Measurements from ENCODE around the gene PITPNM3. TPM values are rescaled to one million over a fixed set of nuclear protein-coding genes. Genes with fewer than 3 reads are reported as not detected.

Gene PITPNM3
- total RNA-seq, 2 donors from 2014 or later: 1.3 to 3.4 TPM

GRCh38 chr17:6568184-6568758 is 11.9 kb upstream of the PITPNM3 start:
- H3K36me3 ChIP-seq (replicated peaks in 1 of 2; ENCODE audit: insufficient read depth in 1 of 2, low read depth in 2 of 2): no peaks in the 10 kb centered on the region
- TF ChIP-seq, protein P1, sequence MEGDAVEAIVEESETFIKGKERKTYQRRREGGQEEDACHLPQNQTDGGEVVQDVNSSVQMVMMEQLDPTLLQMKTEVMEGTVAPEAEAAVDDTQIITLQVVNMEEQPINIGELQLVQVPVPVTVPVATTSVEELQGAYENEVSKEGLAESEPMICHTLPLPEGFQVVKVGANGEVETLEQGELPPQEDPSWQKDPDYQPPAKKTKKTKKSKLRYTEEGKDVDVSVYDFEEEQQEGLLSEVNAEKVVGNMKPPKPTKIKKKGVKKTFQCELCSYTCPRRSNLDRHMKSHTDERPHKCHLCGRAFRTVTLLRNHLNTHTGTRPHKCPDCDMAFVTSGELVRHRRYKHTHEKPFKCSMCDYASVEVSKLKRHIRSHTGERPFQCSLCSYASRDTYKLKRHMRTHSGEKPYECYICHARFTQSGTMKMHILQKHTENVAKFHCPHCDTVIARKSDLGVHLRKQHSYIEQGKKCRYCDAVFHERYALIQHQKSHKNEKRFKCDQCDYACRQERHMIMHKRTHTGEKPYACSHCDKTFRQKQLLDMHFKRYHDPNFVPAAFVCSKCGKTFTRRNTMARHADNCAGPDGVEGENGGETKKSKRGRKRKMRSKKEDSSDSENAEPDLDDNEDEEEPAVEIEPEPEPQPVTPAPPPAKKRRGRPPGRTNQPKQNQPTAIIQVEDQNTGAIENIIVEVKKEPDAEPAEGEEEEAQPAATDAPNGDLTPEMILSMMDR (IDR thresholded peaks at IDR 0.05): no peak
- TF ChIP-seq POLR2A (IDR thresholded peaks at IDR 0.05): no peak
- intact Hi-C loops (cut with DNase I): no loop called here
- no peak overlapping the region for H3K4me3 ChIP-seq
- 83 to 86% methylated on average over 12 of the region's 12 CpGs for WGBS, 2 donors
- H3K27ac ChIP-seq: no peak overlapping the region
- DNase-seq: no peak
- no peak for ATAC-seq
- H3K27me3 ChIP-seq: no peaks in the 10 kb centered on the region
- no peaks in the 10 kb centered on the region for H3K9me3 ChIP-seq
- no peaks in the 10 kb centered on the region for H3K4me1 ChIP-seq

DNA sequence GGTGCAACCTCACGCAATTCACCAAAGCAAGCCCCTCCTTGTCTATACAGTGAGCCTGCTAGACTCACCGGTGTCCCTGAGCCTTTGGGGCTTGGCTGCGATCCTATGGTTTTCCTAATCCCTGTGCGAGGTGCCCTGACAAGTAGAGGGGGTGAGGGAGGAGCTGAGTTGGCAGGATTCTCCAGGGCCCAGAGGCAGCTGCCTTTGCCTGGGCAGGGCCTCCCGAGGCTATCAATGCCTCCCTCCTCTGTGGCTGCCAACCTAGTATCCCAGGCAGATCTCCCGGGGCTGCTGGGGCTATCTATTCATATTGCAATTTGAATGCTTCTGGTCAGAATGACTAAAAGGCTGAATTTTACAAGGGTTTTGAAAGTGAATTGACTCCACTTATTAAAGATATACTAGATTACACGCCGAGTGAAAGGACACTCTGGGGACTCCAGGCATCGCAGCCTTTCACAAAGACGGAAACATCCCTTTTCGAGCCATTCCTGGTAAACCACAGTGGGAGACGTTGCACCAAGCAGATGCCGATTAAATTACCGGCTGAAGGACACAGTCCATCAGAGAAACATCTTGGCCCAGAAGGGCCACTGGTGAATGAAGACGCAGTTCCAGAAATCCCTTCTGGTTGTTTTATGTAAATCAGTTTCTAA is 11.3 kb upstream of the PITPNM3 start:
- no peaks in the 10 kb centered on the region for H3K27me3 ChIP-seq
- intact Hi-C loops (cut with DNase I): no loop called here
- no peaks in the 10 kb centered on the region for H3K4me1 ChIP-seq
- no peak for TF ChIP-seq POLR2A (IDR thresholded peaks at IDR 0.05)
- TF ChIP-seq, protein P1 (IDR thresholded peaks at IDR 0.05): no peak
- H3K36me3 ChIP-seq (replicated peaks in 1 of 2; ENCODE audit: insufficient read depth in 1 of 2, low read depth in 2 of 2): no peaks in the 10 kb centered on the region
- no peaks in the 10 kb centered on the region for H3K9me3 ChIP-seq
- WGBS, 2 donors: 66 to 67% methylated on average over 13 to 15 of the region's 15 CpGs
- ATAC-seq (no peak), DNase-seq (no peak)
- H3K27ac ChIP-seq: no peak overlapping the region
- no peak overlapping the region for H3K4me3 ChIP-seq

DNA sequence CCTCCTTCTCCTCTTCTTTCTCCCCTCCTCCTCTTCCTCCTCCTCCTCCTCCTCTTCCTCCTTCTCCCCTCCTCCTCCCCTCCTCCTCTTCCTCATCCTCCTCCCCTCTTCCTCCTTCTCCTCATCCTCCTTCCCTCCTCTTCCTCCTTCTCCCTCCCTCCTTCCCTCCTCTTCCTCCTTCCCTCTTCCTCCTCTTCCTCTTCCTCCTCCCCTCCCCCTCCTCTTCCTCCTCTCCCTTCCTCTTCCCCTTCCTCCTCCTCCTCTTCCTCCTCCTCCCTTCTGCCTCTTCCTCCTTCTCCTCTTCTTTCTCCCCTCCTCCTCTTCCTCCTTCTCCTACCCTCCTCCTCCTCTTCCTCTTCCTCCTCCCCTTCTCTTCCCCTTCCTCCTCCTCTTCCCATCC is 5.1 kb upstream of the PITPNM3 start:
- Histone ChIP-seq H3K4me1 (peaks cover 14% of the 10 kb centered on the region), H3K27ac (no peak overlapping the region), H3K4me3 (no peak overlapping the region), H3K9me3 (no peaks in the 10 kb centered on the region), H3K36me3 (replicated peaks in 1 of 2; ENCODE audit: insufficient read depth in 1 of 2, low read depth in 2 of 2) (no peaks in the 10 kb centered on the region), H3K27me3 (no peaks in the 10 kb centered on the region)
- no peak for DNase-seq
- intact Hi-C loops (cut with DNase I): no loop called here
- no peak for TF ChIP-seq POLR2A (IDR thresholded peaks at IDR 0.05)
- TF ChIP-seq, protein P1 (IDR thresholded peaks at IDR 0.05): no peak
- ATAC-seq: no peak

GRCh38 chr17:6560496-6560895 is 4.1 kb upstream of the PITPNM3 start:
- 85 to 89% methylated on average over 3 of the region's 3 CpGs for WGBS, 2 donors
- no peak for DNase-seq
- ATAC-seq: no peak
- TF ChIP-seq, protein P1 (IDR thresholded peaks at IDR 0.05): no peak
- no peak for TF ChIP-seq POLR2A (IDR thresholded peaks at IDR 0.05)
- Histone ChIP-seq H3K4me1 (peaks cover 21% of the 10 kb centered on the region), H3K27ac (no peak overlapping the region), H3K9me3 (no peaks in the 10 kb centered on the region), H3K4me3 (no peak overlapping the region), H3K36me3 (replicated peaks in 1 of 2; ENCODE audit: insufficient read depth in 1 of 2, low read depth in 2 of 2) (no peaks in the 10 kb centered on the region), H3K27me3 (no peaks in the 10 kb centered on the region)
- intact Hi-C loops (cut with DNase I): no loop called here

GRCh38 chr17:6559753-6560215 is 3.4 kb upstream of the PITPNM3 start:
- DNase-seq (no peak), ATAC-seq (no peak)
- no peak overlapping the region for H3K4me3 ChIP-seq
- 74 to 98% methylated on average over 4 to 5 of the region's 5 CpGs for WGBS, 2 donors
- no peak for TF ChIP-seq POLR2A (IDR thresholded peaks at IDR 0.05)
- TF ChIP-seq, protein P1 (IDR thresholded peaks at IDR 0.05): no peak
- intact Hi-C loops (cut with DNase I): no loop called here
- no peak overlapping the region for H3K27ac ChIP-seq
- H3K4me1 ChIP-seq: peaks cover 28% of the 10 kb centered on the region
- no peaks in the 10 kb centered on the region for H3K9me3 ChIP-seq
- no peaks in the 10 kb centered on the region for H3K36me3 ChIP-seq (replicated peaks in 1 of 2; ENCODE audit: insufficient read depth in 1 of 2, low read depth in 2 of 2)
- no peaks in the 10 kb centered on the region for H3K27me3 ChIP-seq
